SK-N-SH (cell line): ENCODE measurements around the gene GSG1L.

Experiments used
- ELF1 ChIP-seq: IDR thresholded peaks from 2 replicates; pipeline ENCODE4 v1.4.0; 2012
- FOXM1 ChIP-seq: IDR thresholded peaks from 2 replicates; pipeline ENCODE4 v1.4.0; 2012; ENCODE audit warnings: low read depth, mild to moderate bottlenecking
- IRF3 ChIP-seq: fragments of 150-350 bp; IDR thresholded peaks from 2 replicates; pipeline ENCODE4 v1.6.1; 2016; ENCODE audit warnings: mild to moderate bottlenecking, low read depth, low read length
- POLR2AphosphoS5 ChIP-seq: IDR thresholded peaks from 2 replicates; pipeline ENCODE4 v1.6.1; 2012; ENCODE audit warnings: low read depth, low read length
- RFX5 ChIP-seq: IDR thresholded peaks from 2 replicates; pipeline ENCODE4 v1.6.1; 2012; ENCODE audit warnings: mild to moderate bottlenecking, improper control_type of control experiment, low read length
- SIN3A ChIP-seq: IDR thresholded peaks from 2 replicates; pipeline ENCODE4 v1.6.1; 2012; ENCODE audit warnings: low read depth, mild to moderate bottlenecking, low read length, moderate library complexity, borderline replicate concordance
- SMC3 ChIP-seq: IDR thresholded peaks from 2 replicates; pipeline ENCODE4 v1.6.1; 2012; ENCODE audit warnings: low read depth, low read length, improper control_type of control experiment
- TAF1 ChIP-seq: IDR thresholded peaks from 2 replicates; pipeline ENCODE4 v1.6.1; 2012; ENCODE audit warnings: low read depth, mild to moderate bottlenecking, low read length, moderate library complexity, borderline replicate concordance
- ZBTB33 ChIP-seq: IDR thresholded peaks from 2 replicates; pipeline ENCODE4 v1.4.0; 2012; ENCODE audit warnings: low read depth, borderline replicate concordance
- TF ChIP-seq, protein P1 (sequence below): IDR thresholded peaks from 2 replicates; pipeline ENCODE4 v1.6.1; 2012; ENCODE audit warnings: mild to moderate bottlenecking, low read depth, low read length, moderate library complexity
- TF ChIP-seq, protein P2 (sequence below): fragments of 200-600 bp; sonication (generic); IDR thresholded peaks from 2 replicates; pipeline ENCODE4 v1.6.1; 2017; ENCODE audit warnings: antibody characterized with exemption, mild to moderate bottlenecking, moderate library complexity

DNA sequence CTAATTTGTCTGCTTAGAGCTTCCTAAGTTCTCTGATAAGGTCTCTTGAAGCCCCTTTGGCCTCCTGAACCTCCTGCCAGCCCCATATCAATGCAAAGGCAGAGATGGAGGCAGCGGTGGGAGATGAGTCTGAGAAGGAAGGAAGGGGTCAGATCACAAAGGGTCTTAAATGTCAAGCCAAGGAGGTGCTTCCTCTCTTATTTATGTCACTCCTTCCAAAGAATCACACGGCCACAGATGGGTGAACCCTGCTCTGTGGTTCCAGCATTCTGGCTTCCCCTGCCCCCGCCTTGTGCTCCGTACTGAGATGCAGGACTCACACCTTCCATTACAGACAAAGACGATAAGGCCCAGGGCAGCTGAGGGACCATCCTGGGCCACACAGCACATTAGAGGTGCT is 96.3 kb downstream of the GSG1L start:
- TF ChIP-seq, protein P1, sequence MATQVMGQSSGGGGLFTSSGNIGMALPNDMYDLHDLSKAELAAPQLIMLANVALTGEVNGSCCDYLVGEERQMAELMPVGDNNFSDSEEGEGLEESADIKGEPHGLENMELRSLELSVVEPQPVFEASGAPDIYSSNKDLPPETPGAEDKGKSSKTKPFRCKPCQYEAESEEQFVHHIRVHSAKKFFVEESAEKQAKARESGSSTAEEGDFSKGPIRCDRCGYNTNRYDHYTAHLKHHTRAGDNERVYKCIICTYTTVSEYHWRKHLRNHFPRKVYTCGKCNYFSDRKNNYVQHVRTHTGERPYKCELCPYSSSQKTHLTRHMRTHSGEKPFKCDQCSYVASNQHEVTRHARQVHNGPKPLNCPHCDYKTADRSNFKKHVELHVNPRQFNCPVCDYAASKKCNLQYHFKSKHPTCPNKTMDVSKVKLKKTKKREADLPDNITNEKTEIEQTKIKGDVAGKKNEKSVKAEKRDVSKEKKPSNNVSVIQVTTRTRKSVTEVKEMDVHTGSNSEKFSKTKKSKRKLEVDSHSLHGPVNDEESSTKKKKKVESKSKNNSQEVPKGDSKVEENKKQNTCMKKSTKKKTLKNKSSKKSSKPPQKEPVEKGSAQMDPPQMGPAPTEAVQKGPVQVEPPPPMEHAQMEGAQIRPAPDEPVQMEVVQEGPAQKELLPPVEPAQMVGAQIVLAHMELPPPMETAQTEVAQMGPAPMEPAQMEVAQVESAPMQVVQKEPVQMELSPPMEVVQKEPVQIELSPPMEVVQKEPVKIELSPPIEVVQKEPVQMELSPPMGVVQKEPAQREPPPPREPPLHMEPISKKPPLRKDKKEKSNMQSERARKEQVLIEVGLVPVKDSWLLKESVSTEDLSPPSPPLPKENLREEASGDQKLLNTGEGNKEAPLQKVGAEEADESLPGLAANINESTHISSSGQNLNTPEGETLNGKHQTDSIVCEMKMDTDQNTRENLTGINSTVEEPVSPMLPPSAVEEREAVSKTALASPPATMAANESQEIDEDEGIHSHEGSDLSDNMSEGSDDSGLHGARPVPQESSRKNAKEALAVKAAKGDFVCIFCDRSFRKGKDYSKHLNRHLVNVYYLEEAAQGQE: no peak
- TF ChIP-seq SIN3A: no peak
- TF ChIP-seq, protein P2, sequence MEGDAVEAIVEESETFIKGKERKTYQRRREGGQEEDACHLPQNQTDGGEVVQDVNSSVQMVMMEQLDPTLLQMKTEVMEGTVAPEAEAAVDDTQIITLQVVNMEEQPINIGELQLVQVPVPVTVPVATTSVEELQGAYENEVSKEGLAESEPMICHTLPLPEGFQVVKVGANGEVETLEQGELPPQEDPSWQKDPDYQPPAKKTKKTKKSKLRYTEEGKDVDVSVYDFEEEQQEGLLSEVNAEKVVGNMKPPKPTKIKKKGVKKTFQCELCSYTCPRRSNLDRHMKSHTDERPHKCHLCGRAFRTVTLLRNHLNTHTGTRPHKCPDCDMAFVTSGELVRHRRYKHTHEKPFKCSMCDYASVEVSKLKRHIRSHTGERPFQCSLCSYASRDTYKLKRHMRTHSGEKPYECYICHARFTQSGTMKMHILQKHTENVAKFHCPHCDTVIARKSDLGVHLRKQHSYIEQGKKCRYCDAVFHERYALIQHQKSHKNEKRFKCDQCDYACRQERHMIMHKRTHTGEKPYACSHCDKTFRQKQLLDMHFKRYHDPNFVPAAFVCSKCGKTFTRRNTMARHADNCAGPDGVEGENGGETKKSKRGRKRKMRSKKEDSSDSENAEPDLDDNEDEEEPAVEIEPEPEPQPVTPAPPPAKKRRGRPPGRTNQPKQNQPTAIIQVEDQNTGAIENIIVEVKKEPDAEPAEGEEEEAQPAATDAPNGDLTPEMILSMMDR: no peak
- no peak for TF ChIP-seq ZBTB33
- TF ChIP-seq SMC3: no peak
- no peak for TF ChIP-seq IRF3
- TF ChIP-seq TAF1: no peak
- TF ChIP-seq FOXM1: no peak
- TF ChIP-seq POLR2AphosphoS5: no peak
- TF ChIP-seq RFX5: no peak
- TF ChIP-seq ELF1: no peak
